A549 (cell line): ENCODE measurements around the gene TBX6. TPM values are rescaled to one million over a fixed set of nuclear protein-coding genes. Genes with fewer than 3 reads are reported as not detected.

Source experiments
- ATAC-seq, 2 experiments: fragments of 200-7000 bp in 1 of 2; fragments of >200 bp in 1 of 2; cut with Nextera tagmentation in 1 of 2; cut with Tn5 transposase in 1 of 2; 3 replicates each; pipeline versions ENCODE4 v1.8.0 to v1.9.1; 2018 to 2020; ENCODE audit warnings: mild to moderate bottlenecking in 1 of 2, moderate library complexity in 1 of 2
- CTCF ChIA-PET: fragments of 300-600 bp; sonication (Branson Sonifier 250); formaldehyde crosslinking; extraction: SDS; loops from one replicate; lab custom pipeline; 2021; ENCODE audit warnings: antibody characterized with exemption, inconsistent platforms; lab: Yijun Ruan, JAX
- POLR2A ChIA-PET: fragments of 350-600 bp; formaldehyde crosslinking; extraction: SDS; loops from one replicate; lab custom pipeline; 2021; ENCODE audit warnings: antibody characterized with exemption, inconsistent platforms; lab: Yijun Ruan, JAX
- DNase-seq, 2 experiments: peaks; one replicate each; pipeline versions ENCODE4 v3.0.0 to v3.0.0-alpha.2; 2011 to 2016; ENCODE audit warnings: low read depth in 1 of 2, low spot score in 1 of 2
- FAIRE-seq: peaks from 2 replicates; lab custom pipeline; 2011; peaks lifted over from hg19 to GRCh38; lab: Jason Lieb, UNC
- H3K27ac ChIP-seq, 2 experiments: fragments of >200 bp; sonication (Bioruptor Twin); formaldehyde crosslinking; 3 replicates each; pipeline ENCODE4 v1.5.1; 2016 to 2017
- H3K4me1 ChIP-seq: fragments of >200 bp; sonication (Bioruptor Twin); formaldehyde crosslinking; 3 replicates; pipeline ENCODE4 v1.6.1; 2016
- H3K4me2 ChIP-seq: fragments of >200 bp; sonication (Bioruptor Twin); formaldehyde crosslinking; 3 replicates; pipeline ENCODE4 v1.6.1; 2016
- H3K4me3 ChIP-seq: fragments of >200 bp; sonication (Bioruptor Twin); formaldehyde crosslinking; 3 replicates; pipeline ENCODE4 v1.5.1; 2016
- H3K9me3 ChIP-seq: fragments of >200 bp; sonication (Bioruptor Twin); formaldehyde crosslinking; 3 replicates; pipeline ENCODE4 v1.6.1; 2016
- CBX8 ChIP-seq: fragments of 200-600 bp; sonication (generic); IDR thresholded peaks from 2 replicates; pipeline ENCODE4 v1.6.1; 2016
- CEBPB ChIP-seq, 2 experiments: fragments of >200 bp in 1 of 2; sonication (Bioruptor Twin) in 1 of 2; formaldehyde crosslinking in 1 of 2; IDR thresholded peaks; 2 replicates each; pipeline ENCODE4 v1.6.1; 2012 to 2016
- E2F6 ChIP-seq: IDR thresholded peaks from 2 replicates; pipeline ENCODE4 v1.6.1; 2012; ENCODE audit warnings: low read depth, borderline replicate concordance
- ESRRA ChIP-seq: fragments of 150-350 bp; IDR thresholded peaks from 2 replicates; pipeline ENCODE4 v1.6.1; 2014; ENCODE audit warnings: mild to moderate bottlenecking, low read length, borderline replicate concordance
- FOSL2 ChIP-seq, 2 experiments: fragments of 450-650 bp in 1 of 2; fragments of >200 bp in 1 of 2; sonication (Bioruptor Twin) in 1 of 2; formaldehyde crosslinking; IDR thresholded peaks; 2 replicates each; pipeline versions ENCODE4 v1.5.0 to v1.6.1; 2016 to 2020; ENCODE audit warnings: mild to moderate bottlenecking in 1 of 2, moderate library complexity in 1 of 2
- FOXS1 ChIP-seq: fragments of 250-450 bp; sonication (Bioruptor Pico); IDR thresholded peaks from 2 replicates; pipeline ENCODE4 v1.5.0; 2020; ENCODE audit warnings: mild to moderate bottlenecking, moderate library complexity
- JUN ChIP-seq, 2 experiments: fragments of >200 bp; sonication (Bioruptor Twin); formaldehyde crosslinking; IDR thresholded peaks; 2 replicates in 1 of 2; 3 replicates in 1 of 2; pipeline ENCODE4 v1.6.1; 2016 to 2017
- MAX ChIP-seq: IDR thresholded peaks from 2 replicates; pipeline ENCODE4 v1.6.1; 2012
- MAZ ChIP-seq: fragments of 150-350 bp; IDR thresholded peaks from 2 replicates; pipeline ENCODE4 v1.6.1; 2014; ENCODE audit warnings: antibody characterized with exemption, low read depth, low read length, borderline replicate concordance
- MYC ChIP-seq: IDR thresholded peaks from 2 replicates; pipeline ENCODE4 v1.6.1; 2012; ENCODE audit warnings: mild to moderate bottlenecking, inconsistent platforms, low read length, improper control_type of control experiment, borderline replicate concordance
- NR3C1 ChIP-seq: fragments of >200 bp; sonication (Bioruptor Twin); formaldehyde crosslinking; IDR thresholded peaks from 3 replicates; pipeline ENCODE4 v1.6.1; 2017
- POLR2AphosphoS2 ChIP-seq: conservative IDR thresholded peaks from 2 replicates; pipeline ENCODE4 v1.6.1; 2012; ENCODE audit warnings: low read length, improper control_type of control experiment, inconsistent platforms
- RAD21 ChIP-seq, 2 experiments: fragments of >200 bp in 1 of 2; sonication (Bioruptor Twin) in 1 of 2; formaldehyde crosslinking in 1 of 2; IDR thresholded peaks in 1 of 2; conservative IDR thresholded peaks in 1 of 2; 2 replicates in 1 of 2; 3 replicates in 1 of 2; pipeline ENCODE4 v1.6.1; 2012 to 2018; ENCODE audit warnings: inconsistent platforms in 1 of 2
- RCOR1 ChIP-seq: fragments of 150-350 bp; IDR thresholded peaks from 2 replicates; pipeline ENCODE4 v1.6.1; 2014; ENCODE audit warnings: antibody characterized with exemption, low read length, low read depth
- RNF2 ChIP-seq: fragments of 200-600 bp; sonication (generic); IDR thresholded peaks from 2 replicates; pipeline ENCODE4 v1.6.1; 2016; ENCODE audit warnings: low read depth, mild to moderate bottlenecking, antibody characterized with exemption, moderate library complexity, borderline replicate concordance
- SMC3 ChIP-seq: fragments of >200 bp; sonication (Bioruptor Twin); formaldehyde crosslinking; IDR thresholded peaks from 3 replicates; pipeline ENCODE4 v1.6.1; 2018; ENCODE audit warnings: inconsistent platforms
- TFCP2L1 ChIP-seq: fragments of 250-450 bp; sonication (Bioruptor Pico); IDR thresholded peaks from 2 replicates; pipeline ENCODE4 v1.5.0; 2021; ENCODE audit warnings: mild to moderate bottlenecking
- TP53 ChIP-seq: fragments of 250-450 bp; sonication (Bioruptor Pico); IDR thresholded peaks from 2 replicates; pipeline ENCODE4 v1.5.0; 2021; ENCODE audit warnings: mild to moderate bottlenecking, moderate library complexity
- WGBS: methylation state at CpG from one replicate; pipeline ENCODE4 v1.1.6; 2017; ENCODE audit errors: missing lambda C conversion rate; 5-methylcytosine and 5-hydroxymethylcytosine counted together
- polyA plus RNA-seq, 4 experiments: library from polyadenylated mRNA; depleted of rRNA in 3 of 4; stranded (reverse); fragments of >200 nt; fragmentation: RNase III in 1 of 4; extraction: RNeasy Plus Mini Kit Qiagen cat#74134 plus additional on column Dnase treatment in 1 of 4; gene quantifications; 2 replicates in 3 of 4; 3 replicates in 1 of 4; pipeline ENCODE4 v1.2.3, GENCODE V29; 2011 to 2017
- TF ChIP-seq, protein P1 (sequence below): fragments of >200 bp; sonication (Bioruptor Twin); formaldehyde crosslinking; IDR thresholded peaks from 3 replicates; pipeline ENCODE4 v1.5.1; 2016
- TF ChIP-seq, protein P2 (sequence below): IDR thresholded peaks from 2 replicates; pipeline ENCODE4 v1.6.1; 2012

The TBX6 gene
- polyA plus RNA-seq, 2 of the 4 experiments (the other 2 are of a cell fraction): 0.14 to 0.63 TPM

DNA sequence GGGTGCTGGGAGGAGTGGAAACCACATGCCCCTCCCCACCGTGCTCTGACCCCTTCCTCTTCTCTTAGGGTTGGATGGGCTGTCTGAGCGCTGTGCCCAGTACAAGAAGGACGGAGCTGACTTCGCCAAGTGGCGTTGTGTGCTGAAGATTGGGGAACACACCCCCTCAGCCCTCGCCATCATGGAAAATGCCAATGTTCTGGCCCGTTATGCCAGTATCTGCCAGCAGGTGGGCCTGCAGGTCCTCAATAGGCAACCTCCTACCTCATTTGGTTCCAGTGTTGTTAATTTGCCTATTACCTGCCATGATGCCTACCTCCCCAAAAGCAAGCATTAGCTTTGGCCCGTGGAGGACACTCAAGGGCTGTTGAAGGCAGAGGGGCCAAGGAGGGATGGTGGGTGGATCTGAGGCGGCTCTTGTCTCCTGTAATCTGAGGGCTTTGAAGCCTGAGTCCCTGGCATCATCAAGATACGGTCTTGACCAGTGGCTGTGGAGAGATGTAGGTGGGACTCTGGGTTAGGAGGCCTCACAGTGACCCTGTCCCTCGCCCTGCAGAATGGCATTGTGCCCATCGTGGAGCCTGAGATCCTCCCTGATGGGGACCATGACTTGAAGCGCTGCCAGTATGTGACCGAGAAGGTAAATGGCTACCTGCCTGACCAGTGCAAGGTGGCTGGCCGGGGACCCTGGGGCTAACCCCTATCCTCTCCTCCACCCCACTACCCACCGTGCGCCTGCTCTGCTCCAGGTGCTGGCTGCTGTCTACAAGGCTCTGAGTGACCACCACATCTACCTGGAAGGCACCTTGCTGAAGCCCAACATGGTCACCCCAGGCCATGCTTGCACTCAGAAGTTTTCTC lies 22.7 kb downstream of the TBX6 start:
- Histone ChIP-seq H3K27ac (peak overlapping the region in 1 of 2 experiments; percentile 17; a peak in 1 of 6 replicates), H3K9me3 (no peaks in the 10 kb centered on the region), H3K4me2 (peak overlapping the region; percentile 97), H3K4me1 (peaks cover 27% of the 10 kb centered on the region)
- no peak for ATAC-seq
- ChIA-PET CTCF (interaction anchor here (0.6 to 9.9 kb wide), 5 partner anchors 8 to 423 kb away, joined by 3 to 119 read pairs (median 4); partner anchors contain the start of genes PPP4C and TBX6), POLR2A (no interaction called here)
- peak in 1 of 2 experiments; percentile 59 for DNase-seq
- WGBS: 86% methylated on average over 17 of the region's 17 CpGs
- FAIRE-seq: no peak
- TF ChIP-seq RCOR1: no peak
- TF ChIP-seq MAX: no peak
- TF ChIP-seq POLR2AphosphoS2: no peak
- no peak for TF ChIP-seq SMC3
- 0 out of 2 replicates have a peak, but pooled peaks have one; percentile 6 for TF ChIP-seq TFCP2L1 (CRISPR knock-in tag)
- TF ChIP-seq, protein P1, sequence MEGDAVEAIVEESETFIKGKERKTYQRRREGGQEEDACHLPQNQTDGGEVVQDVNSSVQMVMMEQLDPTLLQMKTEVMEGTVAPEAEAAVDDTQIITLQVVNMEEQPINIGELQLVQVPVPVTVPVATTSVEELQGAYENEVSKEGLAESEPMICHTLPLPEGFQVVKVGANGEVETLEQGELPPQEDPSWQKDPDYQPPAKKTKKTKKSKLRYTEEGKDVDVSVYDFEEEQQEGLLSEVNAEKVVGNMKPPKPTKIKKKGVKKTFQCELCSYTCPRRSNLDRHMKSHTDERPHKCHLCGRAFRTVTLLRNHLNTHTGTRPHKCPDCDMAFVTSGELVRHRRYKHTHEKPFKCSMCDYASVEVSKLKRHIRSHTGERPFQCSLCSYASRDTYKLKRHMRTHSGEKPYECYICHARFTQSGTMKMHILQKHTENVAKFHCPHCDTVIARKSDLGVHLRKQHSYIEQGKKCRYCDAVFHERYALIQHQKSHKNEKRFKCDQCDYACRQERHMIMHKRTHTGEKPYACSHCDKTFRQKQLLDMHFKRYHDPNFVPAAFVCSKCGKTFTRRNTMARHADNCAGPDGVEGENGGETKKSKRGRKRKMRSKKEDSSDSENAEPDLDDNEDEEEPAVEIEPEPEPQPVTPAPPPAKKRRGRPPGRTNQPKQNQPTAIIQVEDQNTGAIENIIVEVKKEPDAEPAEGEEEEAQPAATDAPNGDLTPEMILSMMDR: peak; percentile 42
- peak; percentile 38; a peak in 3 of 5 replicates for TF ChIP-seq RAD21 (conservative IDR thresholded peaks at IDR 0.05 in 1 of 2, IDR thresholded peaks at IDR 0.05 in 1 of 2)
- TF ChIP-seq, all 56 proteins: peak for 3
- H3K4me3 ChIP-seq: no peak overlapping the region

DNA sequence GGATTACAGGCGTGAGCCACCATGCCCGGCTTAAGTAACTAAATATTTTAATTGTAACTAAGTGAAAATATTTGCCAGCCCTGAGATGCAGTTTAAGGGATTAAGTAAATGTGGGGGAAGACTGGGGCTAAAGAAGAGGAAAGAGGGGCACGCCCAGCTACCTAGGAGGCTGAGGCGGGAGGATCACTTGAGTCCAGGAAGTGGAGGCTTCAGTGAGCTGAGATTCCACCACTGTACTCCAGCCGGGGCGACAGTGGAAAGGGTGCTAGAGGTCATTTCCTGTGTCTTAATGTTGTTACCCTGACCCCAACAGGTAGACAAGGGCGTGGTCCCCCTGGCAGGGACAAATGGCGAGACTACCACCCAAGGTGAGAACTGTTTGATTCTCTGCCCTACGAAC lies 23.4 kb downstream of the TBX6 start:
- ChIA-PET CTCF (interaction anchor here (0.6 to 9.9 kb wide), 5 partner anchors 9 to 423 kb away, joined by 3 to 119 read pairs (median 4); partner anchors contain the start of genes PPP4C and TBX6), POLR2A (no interaction called here)
- Histone ChIP-seq H3K9me3 (no peaks in the 10 kb centered on the region), H3K27ac (peak overlapping the region in 1 of 2 experiments; percentile 17; a peak in 1 of 6 replicates), H3K4me2 (peak overlapping the region; percentile 97), H3K4me3 (no peak overlapping the region), H3K4me1 (peaks cover 32% of the 10 kb centered on the region)
- ATAC-seq (no peak), FAIRE-seq (no peak), DNase-seq (no peak)
- WGBS: 94% methylated on average over 9 of the region's 9 CpGs
- TF ChIP-seq NR3C1 (no peak), FOSL2 (IDR thresholded peaks at IDR 0.05) (no peak), FOSL2 (CRISPR knock-in tag; IDR thresholded peaks at IDR 0.05) (no peak), JUN (IDR thresholded peaks at IDR 0.05) (0 out of 5 replicates have a peak, but pooled peaks of 1 of the 2 experiments have one; percentile 3), E2F6 (no peak)

GRCh38 chr16:30067584-30067916 lies 24.2 kb downstream of the TBX6 start:
- FAIRE-seq (no peak), ATAC-seq (no peak), DNase-seq (no peak)
- CTCF ChIA-PET: interaction anchor here (0.5 to 9.9 kb wide), 7 partner anchors 10 to 47 kb away, joined by 3 to 119 read pairs (median 13); partner anchors contain the start of genes PPP4C, TBX6 and TLCD3B
- peak overlapping the region; percentile 97 for H3K4me2 ChIP-seq
- no peaks in the 10 kb centered on the region for H3K9me3 ChIP-seq
- peak overlapping the region; percentile 73 for H3K4me3 ChIP-seq
- 50% methylated on average over 6 of the region's 6 CpGs for WGBS
- POLR2A ChIA-PET: interaction anchor here (3.5 kb wide), 1 partner anchor 23 kb away, joined by 67 read pairs; the partner anchor contains the start of gene TBX6
- TF ChIP-seq RNF2: no peak
- TF ChIP-seq, protein P2, sequence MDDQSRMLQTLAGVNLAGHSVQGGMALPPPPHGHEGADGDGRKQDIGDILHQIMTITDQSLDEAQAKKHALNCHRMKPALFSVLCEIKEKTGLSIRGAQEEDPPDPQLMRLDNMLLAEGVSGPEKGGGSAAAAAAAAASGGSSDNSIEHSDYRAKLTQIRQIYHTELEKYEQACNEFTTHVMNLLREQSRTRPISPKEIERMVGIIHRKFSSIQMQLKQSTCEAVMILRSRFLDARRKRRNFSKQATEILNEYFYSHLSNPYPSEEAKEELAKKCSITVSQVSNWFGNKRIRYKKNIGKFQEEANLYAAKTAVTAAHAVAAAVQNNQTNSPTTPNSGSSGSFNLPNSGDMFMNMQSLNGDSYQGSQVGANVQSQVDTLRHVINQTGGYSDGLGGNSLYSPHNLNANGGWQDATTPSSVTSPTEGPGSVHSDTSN: no peak
- TF ChIP-seq CEBPB (IDR thresholded peaks at IDR 0.05): no peak
- TF ChIP-seq MAX: no peak
- no peak for TF ChIP-seq CBX8
- no peak for TF ChIP-seq RAD21 (conservative IDR thresholded peaks at IDR 0.05 in 1 of 2, IDR thresholded peaks at IDR 0.05 in 1 of 2)
- no peak for TF ChIP-seq MAZ
- TF ChIP-seq TP53 (CRISPR knock-in tag): no peak
- no peak for TF ChIP-seq MYC
- TF ChIP-seq SMC3: no peak
- no peak for TF ChIP-seq FOXS1
- TF ChIP-seq ESRRA: no peak
- peak overlapping the region; percentile 96 to 97 for H3K27ac ChIP-seq
- peaks cover 34% of the 10 kb centered on the region for H3K4me1 ChIP-seq
